Progenitor cell of endocrine pancreas (in vitro differentiated cells): ENCODE data around the gene S1PR4. TPM values are rescaled to one million over a fixed set of nuclear protein-coding genes. Genes with fewer than 3 reads are reported as not detected.

Experiments
- DNase-seq: peaks from one replicate; pipeline ENCODE4 v3.0.0; 2021; ENCODE audit warnings: low spot score; ENCODE audit not compliant: unreplicated experiment
- H3K27ac Mint-ChIP-seq: 2 replicates; pipeline ENCODE4 v1.8.0; 2021; ENCODE audit warnings: mild to moderate bottlenecking, moderate library complexity, mixed read lengths
- H3K27me3 Mint-ChIP-seq: 2 replicates; pipeline ENCODE4 v1.8.0; 2021; ENCODE audit warnings: mixed read lengths
- H3K36me3 Mint-ChIP-seq: 2 replicates; pipeline ENCODE4 v1.8.0; 2022; ENCODE audit warnings: mixed read lengths; ENCODE audit not compliant: insufficient read depth
- H3K4me1 Mint-ChIP-seq: 2 replicates; pipeline ENCODE4 v1.8.0; 2021; ENCODE audit warnings: low read depth, mixed read lengths
- H3K4me3 Mint-ChIP-seq: 2 replicates; pipeline ENCODE4 v1.8.0; 2021; ENCODE audit warnings: low read depth, mild to moderate bottlenecking, moderate library complexity, mixed read lengths
- H3K9me3 Mint-ChIP-seq: 2 replicates; pipeline ENCODE4 v1.8.0; 2021; ENCODE audit warnings: low read depth, mixed read lengths
- total RNA-seq: library from RNA; stranded (reverse); gene quantifications from 2 replicates; pipeline ENCODE4 v1.2.1, GENCODE V29; 2021
- TF ChIP-seq, protein P1 (sequence below): fragments of 200-600 bp; sonication (generic); IDR thresholded peaks from one replicate; pipeline ENCODE4 v1.5.0; 2021; ENCODE audit warnings: antibody characterized with exemption, mild to moderate bottlenecking; ENCODE audit not compliant: unreplicated experiment

S1PR4 gene
- total RNA-seq, 1 donor from 2014 or later: not detected

DNA sequence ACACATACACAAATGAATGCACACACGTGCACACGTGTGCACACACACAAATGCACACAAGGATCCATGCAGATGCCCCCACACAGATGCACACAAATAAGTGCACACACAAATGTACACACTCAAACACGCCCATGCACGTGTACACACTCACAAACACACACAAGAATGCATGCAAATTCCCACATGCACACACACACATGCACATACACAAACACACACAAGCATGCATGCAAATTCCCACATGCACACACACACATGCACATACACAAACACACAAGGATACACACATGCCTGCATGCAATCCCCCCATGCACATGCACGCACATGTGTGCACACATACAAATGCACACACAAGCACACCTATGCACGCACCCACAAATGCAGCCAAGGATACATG lies 29.5 kb upstream of the S1PR4 start:
- no peak for DNase-seq
- Mint-ChIP-seq H3K27me3 (peaks cover 10% of the 10 kb centered on the region), H3K9me3 (no peaks in the 10 kb centered on the region), H3K36me3 (no peaks in the 10 kb centered on the region), H3K4me3 (no peak overlapping the region), H3K4me1 (no peaks in the 10 kb centered on the region), H3K27ac (no peak overlapping the region)
- TF ChIP-seq, protein P1, sequence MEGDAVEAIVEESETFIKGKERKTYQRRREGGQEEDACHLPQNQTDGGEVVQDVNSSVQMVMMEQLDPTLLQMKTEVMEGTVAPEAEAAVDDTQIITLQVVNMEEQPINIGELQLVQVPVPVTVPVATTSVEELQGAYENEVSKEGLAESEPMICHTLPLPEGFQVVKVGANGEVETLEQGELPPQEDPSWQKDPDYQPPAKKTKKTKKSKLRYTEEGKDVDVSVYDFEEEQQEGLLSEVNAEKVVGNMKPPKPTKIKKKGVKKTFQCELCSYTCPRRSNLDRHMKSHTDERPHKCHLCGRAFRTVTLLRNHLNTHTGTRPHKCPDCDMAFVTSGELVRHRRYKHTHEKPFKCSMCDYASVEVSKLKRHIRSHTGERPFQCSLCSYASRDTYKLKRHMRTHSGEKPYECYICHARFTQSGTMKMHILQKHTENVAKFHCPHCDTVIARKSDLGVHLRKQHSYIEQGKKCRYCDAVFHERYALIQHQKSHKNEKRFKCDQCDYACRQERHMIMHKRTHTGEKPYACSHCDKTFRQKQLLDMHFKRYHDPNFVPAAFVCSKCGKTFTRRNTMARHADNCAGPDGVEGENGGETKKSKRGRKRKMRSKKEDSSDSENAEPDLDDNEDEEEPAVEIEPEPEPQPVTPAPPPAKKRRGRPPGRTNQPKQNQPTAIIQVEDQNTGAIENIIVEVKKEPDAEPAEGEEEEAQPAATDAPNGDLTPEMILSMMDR: no peak

DNA sequence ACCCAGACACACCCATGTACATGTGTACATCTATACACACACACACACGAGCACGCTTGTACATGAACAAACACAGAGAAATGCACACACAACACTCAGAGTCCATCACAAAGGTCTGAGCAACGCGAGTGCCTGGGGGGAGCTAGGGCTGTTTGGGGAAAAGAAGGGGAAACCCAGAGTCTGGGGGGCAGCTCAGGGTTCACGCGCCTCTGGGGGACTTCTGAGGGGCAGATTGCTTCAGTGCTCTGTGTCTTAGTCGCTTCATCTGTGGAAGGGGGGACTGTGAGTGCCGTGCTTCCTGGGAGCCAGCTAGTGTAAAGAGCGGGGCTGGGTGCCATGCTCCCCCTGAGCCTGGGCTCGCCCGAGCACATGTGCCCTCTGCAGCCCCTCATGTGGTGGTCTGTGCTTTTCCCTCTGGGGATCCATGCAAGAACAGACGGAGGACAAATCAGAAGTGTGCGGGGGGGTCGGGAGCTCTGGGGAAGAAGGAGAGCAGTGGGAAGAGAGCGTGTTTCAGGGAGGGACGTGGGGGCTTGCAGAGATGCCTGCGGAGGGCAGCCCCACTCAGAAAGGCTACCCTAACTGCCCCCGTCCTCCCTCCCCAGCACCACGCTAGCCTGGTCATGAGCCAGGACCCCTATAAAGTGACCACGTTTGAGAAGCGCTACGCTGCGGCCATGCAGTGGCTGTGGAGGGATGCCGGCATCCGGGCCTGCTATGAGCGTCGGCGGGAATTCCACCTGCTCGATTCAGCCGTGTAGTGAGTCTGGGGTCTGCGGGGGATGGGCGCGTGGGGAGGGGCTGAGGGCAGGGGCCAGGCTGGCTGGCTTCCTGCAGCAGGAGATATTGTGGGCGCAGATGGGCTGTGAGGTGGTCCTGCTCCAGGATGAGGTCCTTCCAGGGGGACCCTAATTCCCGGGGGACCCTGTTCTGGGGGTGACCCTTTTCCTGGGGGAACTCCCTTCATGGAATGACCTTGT lies 28.8 kb upstream of the S1PR4 start:
- no peaks in the 10 kb centered on the region for H3K4me1 Mint-ChIP-seq
- no peaks in the 10 kb centered on the region for H3K36me3 Mint-ChIP-seq
- DNase-seq: no peak
- no peak overlapping the region for H3K4me3 Mint-ChIP-seq
- H3K27me3 Mint-ChIP-seq: peaks cover 10% of the 10 kb centered on the region
- TF ChIP-seq, protein P1: no peak
- H3K27ac Mint-ChIP-seq: no peak overlapping the region
- no peaks in the 10 kb centered on the region for H3K9me3 Mint-ChIP-seq

DNA sequence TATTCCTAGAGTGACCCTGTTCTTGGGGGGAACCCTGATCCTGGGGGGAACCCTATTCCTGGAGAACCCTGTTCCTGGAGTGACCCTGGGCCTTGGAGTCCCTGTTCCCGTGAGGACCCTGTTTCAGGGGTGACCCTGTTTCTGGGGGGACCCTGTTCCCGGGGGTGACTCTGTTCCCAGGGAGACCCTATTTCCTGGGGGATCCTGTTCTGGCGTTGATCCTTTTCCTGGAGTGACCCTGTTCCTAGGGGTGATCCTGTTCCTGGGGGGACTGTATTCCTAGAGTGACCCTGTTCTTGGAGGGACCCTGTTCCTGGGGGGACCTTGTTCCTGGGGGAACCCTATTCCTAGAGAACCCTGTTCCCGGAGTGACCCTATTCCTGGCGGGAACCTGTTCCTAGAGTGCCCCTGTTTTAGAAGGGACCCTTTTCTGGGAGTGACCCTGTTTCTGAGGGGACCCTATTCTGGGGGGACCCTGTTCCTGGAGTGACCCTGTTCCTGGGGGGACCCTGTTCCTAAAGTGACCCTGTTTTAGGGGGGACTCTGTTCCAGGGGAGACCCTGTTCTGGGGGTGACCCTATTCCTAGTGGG lies 27.7 kb upstream of the S1PR4 start:
- Mint-ChIP-seq H3K27me3 (peaks cover 10% of the 10 kb centered on the region), H3K4me1 (no peaks in the 10 kb centered on the region), H3K9me3 (no peaks in the 10 kb centered on the region), H3K36me3 (no peaks in the 10 kb centered on the region), H3K4me3 (no peak overlapping the region), H3K27ac (no peak overlapping the region)
- TF ChIP-seq, protein P1: no peak
- no peak for DNase-seq

DNA sequence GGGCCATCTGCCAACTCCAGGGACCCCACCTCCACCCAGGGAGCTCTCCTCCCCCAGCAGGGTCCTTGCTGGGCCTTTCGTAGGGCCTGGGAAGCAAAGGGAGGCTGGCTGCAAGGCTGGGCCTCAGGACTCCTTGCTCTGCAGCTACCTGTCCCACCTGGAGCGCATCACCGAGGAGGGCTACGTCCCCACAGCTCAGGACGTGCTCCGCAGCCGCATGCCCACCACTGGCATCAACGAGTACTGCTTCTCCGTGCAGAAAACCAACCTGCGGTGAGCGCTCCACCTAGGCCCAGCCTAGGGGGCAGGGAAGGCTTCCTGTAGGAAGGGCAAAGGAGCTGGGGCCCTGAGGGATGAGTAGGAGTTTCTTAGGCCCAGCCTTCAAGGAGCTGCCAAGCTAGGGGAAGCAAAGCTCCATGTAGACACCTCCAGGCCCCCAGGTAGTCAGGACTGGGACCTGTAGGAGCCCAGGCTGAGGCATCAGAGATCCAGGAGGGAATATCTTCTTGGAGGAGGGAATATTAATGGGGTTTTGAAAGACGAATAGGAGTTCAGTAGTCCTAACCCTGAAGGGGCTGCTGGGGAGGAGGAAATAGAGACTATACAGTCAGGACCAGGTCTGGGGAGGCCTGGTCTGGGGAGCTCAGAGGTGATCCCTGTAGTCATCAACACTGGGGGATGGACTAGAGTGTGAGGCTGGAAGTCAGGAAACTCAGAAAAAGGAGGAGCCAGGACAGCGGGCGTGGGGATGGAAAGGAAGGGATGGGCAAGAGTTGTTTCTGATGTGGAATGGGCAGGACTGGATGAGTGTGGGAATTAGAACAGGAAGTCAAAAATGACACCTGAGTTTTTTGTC lies 26.8 kb upstream of the S1PR4 start:
- Mint-ChIP-seq H3K9me3 (no peaks in the 10 kb centered on the region), H3K27ac (no peak overlapping the region), H3K36me3 (no peaks in the 10 kb centered on the region), H3K4me1 (no peaks in the 10 kb centered on the region), H3K27me3 (peaks cover 10% of the 10 kb centered on the region), H3K4me3 (no peak overlapping the region)
- TF ChIP-seq, protein P1: no peak
- DNase-seq: no peak

DNA sequence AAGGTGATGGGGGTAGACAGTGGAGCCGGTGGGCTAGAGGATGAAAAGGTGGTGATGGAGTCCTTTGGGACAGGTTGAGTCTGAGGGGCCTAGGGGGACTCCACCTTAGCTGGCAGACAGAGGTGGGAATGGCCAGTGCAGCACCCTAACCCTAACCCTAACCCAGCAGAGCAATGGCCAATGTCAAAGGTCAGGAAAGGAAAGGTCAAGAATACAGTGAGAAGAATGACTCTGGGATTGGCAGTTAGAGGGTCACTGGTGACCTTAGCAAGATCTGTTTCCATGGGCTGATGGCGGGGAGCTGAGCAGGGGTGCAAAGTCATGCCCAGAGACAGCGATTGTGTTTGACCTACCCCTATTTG lies 26.2 kb upstream of the S1PR4 start:
- H3K36me3 Mint-ChIP-seq: no peaks in the 10 kb centered on the region
- no peaks in the 10 kb centered on the region for H3K9me3 Mint-ChIP-seq
- peaks cover 10% of the 10 kb centered on the region for H3K27me3 Mint-ChIP-seq
- no peak overlapping the region for H3K4me3 Mint-ChIP-seq
- TF ChIP-seq, protein P1: no peak
- DNase-seq: no peak
- H3K27ac Mint-ChIP-seq: no peak overlapping the region
- no peaks in the 10 kb centered on the region for H3K4me1 Mint-ChIP-seq
